Measurements from ENCODE around the gene PRDX5.

DNA sequence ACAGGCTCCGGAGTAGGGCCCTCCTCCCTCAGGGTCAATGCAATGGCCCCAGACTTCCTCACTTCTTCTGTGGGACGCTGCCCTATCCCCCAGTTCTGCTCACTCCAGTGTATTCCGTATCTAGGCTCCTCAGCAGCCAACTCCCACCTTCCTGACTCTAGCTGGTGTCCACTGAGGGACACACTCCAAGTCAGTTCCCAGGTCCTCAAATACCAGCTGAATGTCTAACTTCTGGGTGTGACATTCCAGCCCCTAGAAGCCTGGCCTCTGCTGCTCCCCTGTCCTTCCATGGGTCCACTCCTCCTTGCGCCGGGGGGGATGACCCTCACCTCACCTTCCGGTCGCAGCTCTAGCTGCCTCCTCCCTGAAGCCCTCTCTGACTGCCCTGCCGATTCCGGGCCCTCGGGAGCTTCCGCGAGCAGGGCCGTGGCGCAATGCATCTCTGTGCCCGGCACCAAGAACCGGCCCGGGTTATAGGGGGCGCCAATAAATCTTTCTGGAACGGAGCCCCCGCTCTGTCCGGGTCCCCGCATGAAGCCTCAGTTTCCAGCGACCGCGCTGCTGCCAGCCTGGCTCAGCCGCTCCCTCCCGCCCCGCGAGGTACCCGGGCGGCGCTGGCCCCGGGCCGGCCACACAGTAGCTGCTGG is 48.9 kb upstream of the PRDX5 start:
- TF ChIP-seq, protein P1, sequence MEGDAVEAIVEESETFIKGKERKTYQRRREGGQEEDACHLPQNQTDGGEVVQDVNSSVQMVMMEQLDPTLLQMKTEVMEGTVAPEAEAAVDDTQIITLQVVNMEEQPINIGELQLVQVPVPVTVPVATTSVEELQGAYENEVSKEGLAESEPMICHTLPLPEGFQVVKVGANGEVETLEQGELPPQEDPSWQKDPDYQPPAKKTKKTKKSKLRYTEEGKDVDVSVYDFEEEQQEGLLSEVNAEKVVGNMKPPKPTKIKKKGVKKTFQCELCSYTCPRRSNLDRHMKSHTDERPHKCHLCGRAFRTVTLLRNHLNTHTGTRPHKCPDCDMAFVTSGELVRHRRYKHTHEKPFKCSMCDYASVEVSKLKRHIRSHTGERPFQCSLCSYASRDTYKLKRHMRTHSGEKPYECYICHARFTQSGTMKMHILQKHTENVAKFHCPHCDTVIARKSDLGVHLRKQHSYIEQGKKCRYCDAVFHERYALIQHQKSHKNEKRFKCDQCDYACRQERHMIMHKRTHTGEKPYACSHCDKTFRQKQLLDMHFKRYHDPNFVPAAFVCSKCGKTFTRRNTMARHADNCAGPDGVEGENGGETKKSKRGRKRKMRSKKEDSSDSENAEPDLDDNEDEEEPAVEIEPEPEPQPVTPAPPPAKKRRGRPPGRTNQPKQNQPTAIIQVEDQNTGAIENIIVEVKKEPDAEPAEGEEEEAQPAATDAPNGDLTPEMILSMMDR (IDR thresholded peaks at IDR 0.05): no peak
- no peak for TF ChIP-seq IRF2 (CRISPR knock-in tag; IDR thresholded peaks at IDR 0.05; ENCODE audit: borderline replicate concordance, low read depth)
- TF ChIP-seq TP53 (CRISPR knock-in tag; IDR thresholded peaks at IDR 0.05): peak; percentile 82; the same call in 1 of the 2 replicates
- TF ChIP-seq, protein P2, sequence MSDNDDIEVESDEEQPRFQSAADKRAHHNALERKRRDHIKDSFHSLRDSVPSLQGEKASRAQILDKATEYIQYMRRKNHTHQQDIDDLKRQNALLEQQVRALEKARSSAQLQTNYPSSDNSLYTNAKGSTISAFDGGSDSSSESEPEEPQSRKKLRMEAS (CRISPR knock-in tag; IDR thresholded peaks at IDR 0.05): no peak
- TF ChIP-seq, protein P3, sequence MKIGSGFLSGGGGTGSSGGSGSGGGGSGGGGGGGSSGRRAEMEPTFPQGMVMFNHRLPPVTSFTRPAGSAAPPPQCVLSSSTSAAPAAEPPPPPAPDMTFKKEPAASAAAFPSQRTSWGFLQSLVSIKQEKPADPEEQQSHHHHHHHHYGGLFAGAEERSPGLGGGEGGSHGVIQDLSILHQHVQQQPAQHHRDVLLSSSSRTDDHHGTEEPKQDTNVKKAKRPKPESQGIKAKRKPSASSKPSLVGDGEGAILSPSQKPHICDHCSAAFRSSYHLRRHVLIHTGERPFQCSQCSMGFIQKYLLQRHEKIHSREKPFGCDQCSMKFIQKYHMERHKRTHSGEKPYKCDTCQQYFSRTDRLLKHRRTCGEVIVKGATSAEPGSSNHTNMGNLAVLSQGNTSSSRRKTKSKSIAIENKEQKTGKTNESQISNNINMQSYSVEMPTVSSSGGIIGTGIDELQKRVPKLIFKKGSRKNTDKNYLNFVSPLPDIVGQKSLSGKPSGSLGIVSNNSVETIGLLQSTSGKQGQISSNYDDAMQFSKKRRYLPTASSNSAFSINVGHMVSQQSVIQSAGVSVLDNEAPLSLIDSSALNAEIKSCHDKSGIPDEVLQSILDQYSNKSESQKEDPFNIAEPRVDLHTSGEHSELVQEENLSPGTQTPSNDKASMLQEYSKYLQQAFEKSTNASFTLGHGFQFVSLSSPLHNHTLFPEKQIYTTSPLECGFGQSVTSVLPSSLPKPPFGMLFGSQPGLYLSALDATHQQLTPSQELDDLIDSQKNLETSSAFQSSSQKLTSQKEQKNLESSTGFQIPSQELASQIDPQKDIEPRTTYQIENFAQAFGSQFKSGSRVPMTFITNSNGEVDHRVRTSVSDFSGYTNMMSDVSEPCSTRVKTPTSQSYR (CRISPR knock-in tag; IDR thresholded peaks at IDR 0.05): no peak
- TF ChIP-seq TCF7 (CRISPR knock-in tag; IDR thresholded peaks at IDR 0.05; ENCODE audit: low read depth): no peak
- TF ChIP-seq, protein P4, sequence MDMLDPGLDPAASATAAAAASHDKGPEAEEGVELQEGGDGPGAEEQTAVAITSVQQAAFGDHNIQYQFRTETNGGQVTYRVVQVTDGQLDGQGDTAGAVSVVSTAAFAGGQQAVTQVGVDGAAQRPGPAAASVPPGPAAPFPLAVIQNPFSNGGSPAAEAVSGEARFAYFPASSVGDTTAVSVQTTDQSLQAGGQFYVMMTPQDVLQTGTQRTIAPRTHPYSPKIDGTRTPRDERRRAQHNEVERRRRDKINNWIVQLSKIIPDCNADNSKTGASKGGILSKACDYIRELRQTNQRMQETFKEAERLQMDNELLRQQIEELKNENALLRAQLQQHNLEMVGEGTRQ (CRISPR knock-in tag; IDR thresholded peaks at IDR 0.05): no peak
- TF ChIP-seq, protein P5, sequence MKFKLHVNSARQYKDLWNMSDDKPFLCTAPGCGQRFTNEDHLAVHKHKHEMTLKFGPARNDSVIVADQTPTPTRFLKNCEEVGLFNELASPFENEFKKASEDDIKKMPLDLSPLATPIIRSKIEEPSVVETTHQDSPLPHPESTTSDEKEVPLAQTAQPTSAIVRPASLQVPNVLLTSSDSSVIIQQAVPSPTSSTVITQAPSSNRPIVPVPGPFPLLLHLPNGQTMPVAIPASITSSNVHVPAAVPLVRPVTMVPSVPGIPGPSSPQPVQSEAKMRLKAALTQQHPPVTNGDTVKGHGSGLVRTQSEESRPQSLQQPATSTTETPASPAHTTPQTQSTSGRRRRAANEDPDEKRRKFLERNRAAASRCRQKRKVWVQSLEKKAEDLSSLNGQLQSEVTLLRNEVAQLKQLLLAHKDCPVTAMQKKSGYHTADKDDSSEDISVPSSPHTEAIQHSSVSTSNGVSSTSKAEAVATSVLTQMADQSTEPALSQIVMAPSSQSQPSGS (CRISPR knock-in tag; IDR thresholded peaks at IDR 0.05; ENCODE audit: borderline replicate concordance, low read depth): no peak
- TF ChIP-seq, protein P6, sequence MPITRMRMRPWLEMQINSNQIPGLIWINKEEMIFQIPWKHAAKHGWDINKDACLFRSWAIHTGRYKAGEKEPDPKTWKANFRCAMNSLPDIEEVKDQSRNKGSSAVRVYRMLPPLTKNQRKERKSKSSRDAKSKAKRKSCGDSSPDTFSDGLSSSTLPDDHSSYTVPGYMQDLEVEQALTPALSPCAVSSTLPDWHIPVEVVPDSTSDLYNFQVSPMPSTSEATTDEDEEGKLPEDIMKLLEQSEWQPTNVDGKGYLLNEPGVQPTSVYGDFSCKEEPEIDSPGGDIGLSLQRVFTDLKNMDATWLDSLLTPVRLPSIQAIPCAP (CRISPR knock-in tag; IDR thresholded peaks at IDR 0.05): no peak
- no peak for TF ChIP-seq ZNF138 (CRISPR knock-in tag; conservative IDR thresholded peaks at IDR 0.05)
